GM21423 (cell line): ENCODE data around the gene AFTPH.
"Not testable (repeated sequence)": the region's sequence is repeated elsewhere in the genome, so short reads cannot be mapped to it uniquely, and the experiment has no call there.

Experiments
- ATAC-seq: cut with Tn5 transposase; IDR thresholded peaks from one replicate; pipeline ENCODE4 v1.9.1; 2021; ENCODE audit warnings: mild to moderate bottlenecking, moderate library complexity; ENCODE audit not compliant: unreplicated experiment

AFTPH gene

DNA sequence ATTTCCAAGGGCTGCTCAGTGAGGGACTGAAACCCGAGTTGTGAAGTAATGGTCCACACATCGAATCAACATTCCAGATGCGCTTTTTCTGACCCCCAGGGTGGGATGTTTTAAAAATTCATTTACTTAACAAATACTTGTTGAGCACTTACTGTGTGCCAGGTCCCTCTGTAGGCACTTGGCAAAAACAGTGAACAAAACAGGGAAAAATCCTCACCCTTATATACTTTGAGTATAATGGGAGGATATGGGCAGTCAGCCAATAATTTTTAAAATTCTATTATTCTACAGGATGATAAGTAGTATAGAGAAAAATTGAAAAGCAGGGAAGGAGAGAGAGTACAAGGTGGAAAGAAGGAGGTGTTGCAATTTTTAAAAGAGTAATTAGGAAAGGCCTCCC is 31.3 kb upstream of the AFTPH start:
- no peak for ATAC-seq

DNA sequence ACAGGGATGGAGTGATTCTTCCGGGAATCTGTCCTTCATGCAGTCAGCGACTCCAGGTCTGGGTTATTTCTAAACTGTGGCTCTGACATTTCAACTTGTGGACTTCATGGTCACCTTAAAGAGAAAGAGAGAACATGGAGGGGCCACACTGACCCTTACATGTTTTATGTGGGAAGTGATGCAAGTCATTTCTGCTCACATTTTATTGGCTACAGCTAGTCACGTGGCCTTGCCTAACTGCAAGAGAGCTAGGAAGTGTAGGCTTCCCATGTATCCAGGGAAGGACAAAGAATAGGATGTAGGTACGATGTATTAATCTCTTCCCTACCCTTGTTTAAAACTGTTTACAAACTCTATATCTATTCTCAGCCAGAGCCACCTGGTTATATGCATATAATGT is 30.3 kb upstream of the AFTPH start:
- ATAC-seq, result no peak

DNA sequence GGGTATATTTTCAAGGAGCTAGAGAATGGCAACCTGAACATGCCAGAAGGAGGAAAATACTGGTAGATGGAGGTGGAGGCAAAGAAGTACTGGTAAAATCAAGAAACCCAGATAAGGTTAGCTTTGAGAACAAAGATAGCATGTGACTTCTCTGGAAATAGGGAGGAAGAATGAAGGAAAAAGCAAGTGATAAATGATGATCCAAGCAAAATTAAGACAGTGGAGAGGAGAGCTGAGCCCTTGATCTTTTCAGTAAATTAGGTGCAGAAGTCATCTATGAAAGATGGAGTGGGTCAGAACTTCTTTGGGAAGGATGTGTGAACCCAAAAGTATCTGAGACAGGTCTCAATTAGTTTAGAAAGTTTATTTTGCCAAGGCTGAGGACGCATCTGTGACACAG is 25.7 kb upstream of the AFTPH start:
- no peak for ATAC-seq

- ATAC-seq, result no peak
Observed at GRCh38 chr2:64500549-64500948, 23.6 kb upstream of the AFTPH start.

- no peak for ATAC-seq
Observed at GRCh38 chr2:64501946-64502345, 22.2 kb upstream of the AFTPH start.

GRCh38 chr2:64502860-64503259 is 21.3 kb upstream of the AFTPH start:
- ATAC-seq, result no peak

DNA sequence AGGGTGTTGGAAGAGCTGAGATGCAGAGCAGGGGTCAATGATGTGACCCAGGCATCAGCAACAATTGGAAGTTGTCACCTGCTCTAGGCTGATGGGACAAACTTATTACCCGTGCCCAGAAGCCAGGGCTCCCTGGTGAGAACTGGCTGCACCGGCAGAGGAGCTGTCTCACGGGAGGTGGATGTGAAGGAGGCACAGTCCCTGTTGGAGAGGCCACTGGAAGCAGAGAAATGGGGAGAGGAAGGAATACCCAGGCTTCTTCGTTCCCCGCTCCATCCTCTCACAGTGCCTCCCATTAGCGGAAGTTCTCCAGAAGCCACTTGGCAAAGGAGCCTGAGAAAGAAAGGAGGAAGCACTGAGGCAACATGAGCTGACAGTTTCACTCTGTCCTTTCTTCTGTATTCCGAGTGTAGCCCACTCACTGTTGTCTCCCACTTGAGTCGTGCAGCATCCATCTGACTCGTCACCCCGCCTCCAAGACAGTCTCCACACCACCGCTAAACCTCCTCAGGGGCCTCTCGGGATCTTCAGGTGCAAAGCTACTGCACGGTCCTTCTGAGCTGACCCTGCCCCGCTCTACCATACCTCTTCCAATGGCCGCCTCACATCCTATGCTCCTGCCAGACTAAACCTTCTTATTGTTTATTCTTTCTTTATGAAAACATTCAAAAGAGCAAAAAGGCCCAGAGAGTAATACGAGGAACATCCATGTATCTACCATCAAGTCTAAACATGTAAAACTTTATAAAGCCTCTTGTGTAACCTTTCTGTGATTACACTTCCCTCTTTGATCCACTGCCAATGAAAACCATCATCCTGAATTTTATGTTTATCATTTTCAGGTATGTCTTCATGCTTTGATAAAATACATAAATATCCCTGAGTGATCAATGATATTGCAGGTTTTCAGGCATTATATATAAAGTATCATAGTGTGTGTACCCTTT is 19.1 kb upstream of the AFTPH start:
- no peak for ATAC-seq

- no peak for ATAC-seq
Observed at GRCh38 chr2:64506686-64507085, 17.4 kb upstream of the AFTPH start.

DNA sequence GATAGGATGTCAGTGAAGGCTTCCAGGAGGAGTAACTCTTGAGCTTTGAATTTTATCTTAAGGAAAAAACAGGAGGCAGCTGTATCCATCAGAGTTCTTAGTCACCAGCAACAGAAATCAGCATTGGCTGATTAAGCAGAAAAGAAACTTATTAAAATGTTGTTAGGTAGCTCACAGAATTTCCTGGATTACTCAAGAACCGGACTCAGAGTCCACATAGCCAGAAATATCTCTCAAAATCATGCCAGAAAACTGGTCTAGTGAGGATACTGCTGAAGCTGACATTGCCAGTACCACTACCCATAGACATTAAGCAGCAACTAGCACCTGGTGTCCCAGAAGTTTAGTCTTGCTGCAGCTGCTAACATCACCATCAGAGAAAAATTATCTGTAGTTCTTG is 10.1 kb upstream of the AFTPH start:
- no peak for ATAC-seq

DNA sequence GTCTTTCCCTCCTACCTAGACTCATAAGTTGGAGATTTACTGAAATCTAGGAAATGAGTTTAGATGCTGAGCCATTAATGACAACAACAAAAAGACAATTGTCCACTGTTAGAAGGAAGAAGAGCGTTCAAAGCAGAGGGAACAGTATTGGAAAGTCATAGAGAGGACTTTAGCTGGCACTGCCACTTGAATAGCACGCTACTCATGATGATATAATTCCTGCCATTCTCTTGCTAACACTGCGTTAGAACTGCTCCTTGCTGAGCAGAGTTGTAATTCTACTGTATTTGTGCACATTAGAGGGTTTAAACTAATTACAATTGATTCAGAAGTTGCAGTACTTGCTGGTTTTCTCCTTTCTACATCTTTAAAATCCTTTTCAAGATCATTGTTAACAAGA is 9.0 kb upstream of the AFTPH start:
- no peak for ATAC-seq

DNA sequence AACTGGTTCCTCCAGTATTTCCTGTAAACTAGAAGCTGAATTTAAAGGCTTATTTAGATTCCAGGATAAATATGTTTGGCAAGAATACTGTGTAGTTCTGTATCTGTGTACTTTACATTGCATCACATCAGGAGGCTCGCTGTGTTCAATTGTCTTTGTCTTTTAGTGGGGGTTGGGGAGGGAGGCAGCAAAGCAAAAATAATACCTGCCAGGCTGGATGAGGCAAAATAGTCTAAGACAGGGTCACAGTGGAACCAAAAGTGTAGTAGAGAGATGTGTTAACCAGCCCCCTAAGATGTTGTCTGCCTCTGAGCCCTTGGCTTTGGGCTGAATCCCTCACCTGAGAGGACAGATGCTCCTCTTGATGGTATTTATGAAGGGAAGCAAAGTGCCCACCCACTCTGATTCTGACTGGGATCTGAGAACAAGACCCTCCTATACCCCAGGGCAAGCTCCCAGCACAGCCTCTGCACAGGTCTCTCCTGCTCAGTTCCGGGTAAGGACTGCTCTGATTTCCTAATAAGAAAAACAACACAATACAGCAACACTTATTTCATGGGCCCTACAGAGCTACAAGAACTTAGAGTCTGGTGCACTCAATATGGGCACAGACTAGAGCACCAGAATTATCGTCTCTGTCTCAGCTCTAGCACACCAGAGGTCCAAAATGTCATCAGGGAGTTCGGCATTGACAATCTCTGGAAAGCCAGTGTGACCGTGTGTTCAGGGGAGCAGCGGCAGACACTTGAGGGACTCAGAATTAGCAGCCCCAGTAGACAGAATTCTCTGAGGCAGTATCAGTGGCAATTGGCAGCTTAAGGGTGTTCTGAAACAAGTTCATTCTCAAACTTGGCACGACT is 7.2 kb upstream of the AFTPH start:
- no peak for ATAC-seq

DNA sequence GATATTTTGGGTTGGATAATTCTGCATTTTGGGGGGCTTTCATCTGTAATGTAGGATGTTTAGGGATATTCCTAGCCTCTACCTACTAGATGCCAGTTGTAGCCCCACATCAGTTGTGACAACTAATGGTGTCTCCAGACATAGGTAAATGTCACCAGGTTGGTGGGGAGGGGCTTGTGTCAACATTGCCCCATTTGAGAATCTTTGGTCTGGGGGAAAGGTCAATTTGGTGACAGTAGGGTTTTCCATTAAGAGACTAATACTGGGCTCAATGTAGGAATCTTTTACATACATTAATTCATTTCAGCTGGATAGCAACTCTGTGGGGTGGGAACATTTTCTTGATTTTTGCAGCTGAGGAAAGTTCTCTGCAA is 6.6 kb upstream of the AFTPH start:
- no peak for ATAC-seq

DNA sequence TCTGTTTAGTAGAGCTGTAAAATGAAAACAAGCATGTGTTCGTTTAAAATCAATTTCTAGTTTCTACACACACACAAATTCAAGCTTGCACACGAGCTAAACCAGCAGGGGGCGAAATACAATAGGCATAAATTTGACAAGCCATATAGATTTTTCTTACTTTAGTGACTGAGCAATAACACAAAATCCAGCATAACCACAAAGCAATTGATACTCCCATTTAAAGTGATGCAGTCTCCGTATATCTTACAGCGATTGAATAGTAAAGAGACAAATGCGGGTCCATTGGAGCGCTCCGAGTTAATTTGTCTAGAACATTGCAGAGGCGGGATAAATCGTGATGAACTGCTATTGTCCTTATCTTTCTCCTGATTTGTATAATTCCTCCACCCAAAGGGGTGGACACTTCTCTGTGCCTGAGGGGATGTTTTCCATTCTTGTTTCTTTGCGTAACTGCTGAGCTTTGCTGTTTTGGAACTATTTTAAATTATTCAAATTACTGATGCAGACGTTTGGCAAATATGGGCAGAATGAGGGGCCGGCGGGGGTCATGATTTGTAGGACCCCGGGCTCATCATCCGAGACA is 1.2 kb upstream of the AFTPH start:
- ATAC-seq, result no peak

DNA sequence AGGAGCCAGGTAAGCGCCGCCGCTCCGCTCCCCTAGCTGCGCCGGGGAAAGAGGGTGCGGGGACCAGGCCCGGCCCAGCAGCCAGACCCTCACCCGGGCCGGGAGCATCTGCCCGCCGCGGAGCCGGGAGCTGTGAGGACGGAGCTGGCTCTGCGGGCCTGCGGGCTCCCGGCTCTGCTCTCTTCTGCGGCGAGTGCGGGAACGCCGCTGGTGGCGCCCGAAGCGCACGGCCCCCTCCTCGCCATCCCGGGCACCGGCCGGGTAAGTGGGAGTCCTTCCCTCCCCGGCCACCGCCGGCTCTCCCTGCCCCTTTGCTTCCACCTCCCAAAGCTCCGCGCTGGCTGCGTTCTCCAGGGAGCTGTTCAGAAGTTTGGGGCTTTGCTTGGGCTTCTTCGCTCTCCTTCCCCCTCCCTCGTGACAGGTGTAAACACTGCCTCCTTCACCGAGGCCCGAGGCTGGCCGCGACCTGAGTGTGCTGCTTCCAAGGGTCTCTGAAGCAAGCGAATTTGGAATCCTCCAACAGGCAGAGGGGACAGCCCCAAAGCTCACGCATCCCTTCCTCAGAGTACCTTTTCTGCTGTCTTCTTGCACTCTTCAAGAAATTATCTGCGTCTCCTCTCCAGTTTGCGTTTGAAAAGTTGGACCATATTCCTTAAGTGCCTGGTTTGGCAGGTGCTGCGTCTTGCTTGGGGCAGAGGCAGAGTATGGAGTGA is 632 bp downstream of the AFTPH start:
- ATAC-seq, result peak; percentile 19

GRCh38 chr2:64525317-64525613 is 1.1 kb downstream of the AFTPH start:
- ATAC-seq, result no peak

GRCh38 chr2:64526034-64526433 is 1.9 kb downstream of the AFTPH start:
- no peak for ATAC-seq

DNA sequence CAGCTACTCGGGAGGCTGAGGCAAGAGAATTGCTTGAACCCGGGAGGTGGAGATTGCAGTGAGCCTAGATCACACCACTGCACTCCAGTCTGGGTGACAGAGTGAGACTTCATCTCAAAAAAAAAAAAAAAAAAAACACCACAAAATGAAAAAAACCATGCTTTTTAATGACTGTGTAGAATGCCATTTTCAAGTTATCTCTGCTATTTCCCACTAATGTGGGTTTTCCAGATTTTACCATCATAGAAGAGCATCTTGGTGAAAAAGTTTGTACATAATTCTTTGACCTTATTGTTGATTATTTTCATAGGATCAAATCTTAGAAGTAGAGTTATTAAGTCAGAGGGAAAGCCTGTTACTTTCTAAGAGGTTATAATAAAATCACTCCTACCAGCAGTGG is 6.8 kb downstream of the AFTPH start:
- not testable (repeated sequence) for ATAC-seq

DNA sequence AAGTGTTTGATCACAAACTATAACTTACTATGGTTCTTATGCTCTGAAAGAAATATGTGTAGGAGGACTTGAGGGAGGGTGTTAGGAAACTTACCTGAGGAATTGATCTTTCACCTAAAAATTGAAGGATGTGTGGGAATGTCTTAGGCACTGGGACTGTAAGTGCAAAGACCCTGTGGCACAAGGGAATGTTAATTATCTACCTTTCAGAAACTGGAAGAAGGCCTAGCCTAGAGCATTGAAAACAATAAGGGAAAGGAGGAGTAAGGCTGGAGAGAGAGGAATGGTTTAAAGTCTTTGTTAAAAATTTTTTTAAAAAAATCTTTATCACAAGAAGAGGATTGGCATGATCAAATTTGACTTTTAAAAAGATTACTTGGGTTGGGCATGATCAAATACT is 7.9 kb downstream of the AFTPH start:
- ATAC-seq, result no peak

DNA sequence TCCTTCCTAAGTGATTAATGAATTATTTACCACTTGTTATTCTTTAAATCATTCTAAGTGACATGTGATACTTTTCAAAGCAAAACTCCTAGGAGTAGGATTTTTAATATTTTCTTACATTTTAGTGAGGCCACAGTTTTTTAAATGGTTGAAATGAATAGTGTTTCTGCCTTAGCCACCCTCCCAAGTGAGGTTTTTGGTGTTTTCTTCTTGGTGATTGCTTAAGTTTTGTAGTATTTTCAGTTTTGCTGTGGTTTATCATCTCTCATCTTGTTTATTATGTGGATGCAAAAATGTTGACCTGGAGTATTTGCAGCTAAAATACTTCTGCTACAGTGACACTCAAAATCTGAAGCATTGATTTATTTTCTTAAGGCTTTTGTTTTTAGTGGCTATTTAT is 9.8 kb downstream of the AFTPH start:
- ATAC-seq, result no peak

DNA sequence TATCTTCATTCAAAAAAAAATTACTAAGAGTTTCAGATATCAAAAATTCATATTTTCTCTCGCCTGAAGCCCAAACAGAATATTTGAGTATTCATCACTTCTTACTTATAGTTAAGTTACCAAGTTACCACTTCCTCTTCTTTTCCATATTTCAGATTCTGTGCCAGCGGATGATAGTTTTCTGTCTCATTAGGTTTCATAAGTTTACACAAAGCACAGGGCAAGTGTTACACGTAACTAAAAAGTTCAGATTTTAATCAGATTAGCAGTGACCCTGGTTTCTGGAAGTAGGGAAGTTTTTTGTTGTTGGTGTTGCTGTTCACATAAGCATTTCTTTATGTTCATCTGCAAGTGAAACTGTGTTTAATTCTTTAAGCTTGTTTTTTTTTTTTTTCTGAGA is 10.2 kb downstream of the AFTPH start:
- no peak for ATAC-seq

DNA sequence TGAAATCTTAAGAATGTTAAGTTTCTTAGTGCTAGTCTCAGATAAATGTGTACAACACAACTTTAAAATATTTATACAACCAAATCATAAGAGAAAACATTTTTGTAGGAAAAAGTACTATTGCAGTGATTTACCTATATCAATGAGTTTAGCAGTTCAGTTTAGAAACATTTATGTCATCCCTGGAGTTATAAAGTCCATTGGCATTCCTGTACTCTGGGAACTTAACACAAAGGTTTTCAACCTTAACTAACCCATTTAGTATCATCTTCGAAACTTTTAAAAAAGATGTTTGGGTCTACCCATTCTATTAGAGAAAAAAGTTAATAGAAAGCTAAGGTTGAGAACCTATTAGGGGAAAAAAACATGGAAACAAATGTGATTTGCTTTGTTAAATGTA is 10.9 kb downstream of the AFTPH start:
- ATAC-seq, result no peak
